Kidney (tissue), 14 donors: Measurements from ENCODE around the gene CCL5. TPM values are rescaled to one million over a fixed set of nuclear protein-coding genes. Genes with fewer than 3 reads are reported as not detected.

Experiments used
- DNase-seq, 5 donors: peaks; one replicate each; pipeline ENCODE4 v3.0.0-alpha.2; 2013 to 2020
- FAIRE-seq: peaks from 2 replicates; lab custom pipeline; 2012; peaks lifted over from hg19 to GRCh38; lab: Jason Lieb, UNC
- H3K27ac ChIP-seq, 2 donors: one replicate each; pipeline ENCODE4 v1.7.0; 2013; ENCODE audit warnings: low read depth in 2 of 2, low read length in 2 of 2, inconsistent platforms in 1 of 2
- H3K27me3 ChIP-seq: one replicate; pipeline ENCODE4 v1.7.1; 2013; ENCODE audit warnings: low read length, inconsistent platforms; ENCODE audit not compliant: control insufficient read depth, insufficient read depth
- H3K36me3 ChIP-seq, 3 donors: one replicate each; pipeline versions ENCODE4 v1.7.0 to v1.7.1; 2013; ENCODE audit warnings: low read length in 3 of 3, control low read depth in 1 of 3, inconsistent platforms in 1 of 3; ENCODE audit not compliant: insufficient read depth in 3 of 3, control insufficient read depth in 2 of 3
- H3K4me1 ChIP-seq, 3 donors: one replicate each; pipeline versions ENCODE4 v1.7.0 to v1.7.1; 2013; ENCODE audit warnings: low read length in 3 of 3, inconsistent platforms in 1 of 3, low read depth in 1 of 3; ENCODE audit not compliant: control insufficient read depth in 2 of 3, insufficient read depth in 2 of 3
- H3K4me3 ChIP-seq, 3 donors: one replicate each; pipeline versions ENCODE4 v1.7.0 to v1.8.1; 2013; ENCODE audit warnings: low read length in 3 of 3, control low read depth in 1 of 3, inconsistent platforms in 1 of 3
- H3K9ac ChIP-seq, 3 donors: one replicate each; pipeline versions ENCODE4 v1.7.0 to v1.7.1; 2013; ENCODE audit warnings: low read length in 3 of 3, control low read depth in 1 of 3, inconsistent platforms in 1 of 3
- H3K9me3 ChIP-seq, 3 donors: one replicate each; pipeline versions ENCODE4 v1.7.0 to v1.7.1; 2013; ENCODE audit warnings: low read length in 3 of 3, control low read depth in 1 of 3, inconsistent platforms in 1 of 3; ENCODE audit not compliant: control insufficient read depth in 2 of 3, insufficient read depth in 1 of 3
- intact Hi-C: fragments of 100-400 bp; cut with DNase I; formaldehyde crosslinking; loops from one replicate; pipeline ENCODE4 v1.11.1; 2022
- polyA plus RNA-seq: library from polyadenylated mRNA; stranded (reverse); fragments of 350-450 nt; fragmentation: Illumina TruSeq; extraction: RNeasy Lipid Tissue Mini Kit (QIAGEN cat#74804); gene quantifications from one replicate; pipeline ENCODE4 v1.2.3, GENCODE V29; 2014; ENCODE audit warnings: low read depth, low replicate concordance; ENCODE audit not compliant: insufficient read depth
- total RNA-seq: library from RNA; stranded (reverse); fragmentation: NEBNext Ultra II Directional; extraction: Animal tissue kit (Norgen Biotek cat#: 25700); gene quantifications from one replicate; pipeline ENCODE4 v1.2.1, GENCODE V29; 2021
- TF ChIP-seq, protein P1 (sequence below): IDR thresholded peaks from 3 replicates; pipeline ENCODE4 v1.5.1; 2012; ENCODE audit warnings: mild to moderate bottlenecking, moderate library complexity, borderline replicate concordance; ENCODE audit not compliant: insufficient read depth; ENCODE audit errors: extremely low read depth
- donor health status: control.
- donor health status: control.
- donor health status: control.
- donor health status: control.
- donor health status: control.
- donor health status: DM: yes; HTN: yes; CAD: no.
- donor health status: Normal renal cell carcinoma (clear cell type).

Gene CCL5
- total and polyA plus RNA-seq, 2 donors from 2014 or later, result 4.2 to 10.3 TPM

GRCh38 chr17:35890774-35891155 lies 10.6 kb upstream of the CCL5 start:
- DNase-seq (peak in 1 of 5 donors; percentile 21), FAIRE-seq (no peak)
- TF ChIP-seq, protein P1, sequence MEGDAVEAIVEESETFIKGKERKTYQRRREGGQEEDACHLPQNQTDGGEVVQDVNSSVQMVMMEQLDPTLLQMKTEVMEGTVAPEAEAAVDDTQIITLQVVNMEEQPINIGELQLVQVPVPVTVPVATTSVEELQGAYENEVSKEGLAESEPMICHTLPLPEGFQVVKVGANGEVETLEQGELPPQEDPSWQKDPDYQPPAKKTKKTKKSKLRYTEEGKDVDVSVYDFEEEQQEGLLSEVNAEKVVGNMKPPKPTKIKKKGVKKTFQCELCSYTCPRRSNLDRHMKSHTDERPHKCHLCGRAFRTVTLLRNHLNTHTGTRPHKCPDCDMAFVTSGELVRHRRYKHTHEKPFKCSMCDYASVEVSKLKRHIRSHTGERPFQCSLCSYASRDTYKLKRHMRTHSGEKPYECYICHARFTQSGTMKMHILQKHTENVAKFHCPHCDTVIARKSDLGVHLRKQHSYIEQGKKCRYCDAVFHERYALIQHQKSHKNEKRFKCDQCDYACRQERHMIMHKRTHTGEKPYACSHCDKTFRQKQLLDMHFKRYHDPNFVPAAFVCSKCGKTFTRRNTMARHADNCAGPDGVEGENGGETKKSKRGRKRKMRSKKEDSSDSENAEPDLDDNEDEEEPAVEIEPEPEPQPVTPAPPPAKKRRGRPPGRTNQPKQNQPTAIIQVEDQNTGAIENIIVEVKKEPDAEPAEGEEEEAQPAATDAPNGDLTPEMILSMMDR, result no peak
- no peaks in the 10 kb centered on the region for H3K36me3 ChIP-seq
- H3K27me3 ChIP-seq, result no peaks in the 10 kb centered on the region
- H3K9me3 ChIP-seq, result no peaks in the 10 kb centered on the region
- intact Hi-C loops, result no loop called here
- no peak overlapping the region for H3K9ac ChIP-seq
- peaks cover 0 to 4% (median 3%) of the 10 kb centered on the region in 3 donors for H3K4me1 ChIP-seq
- H3K27ac ChIP-seq, result no peak overlapping the region
- no peak overlapping the region for H3K4me3 ChIP-seq

GRCh38 chr17:35889818-35890773 lies 9.9 kb upstream of the CCL5 start:
- Histone ChIP-seq H3K9ac (no peak overlapping the region), H3K9me3 (no peaks in the 10 kb centered on the region), H3K4me1 (peaks cover 0 to 4% (median 3%) of the 10 kb centered on the region in 3 donors), H3K36me3 (no peaks in the 10 kb centered on the region), H3K27me3 (no peaks in the 10 kb centered on the region), H3K4me3 (no peak overlapping the region), H3K27ac (no peak overlapping the region)
- DNase-seq (peak in 3 of 5 donors; percentile 58 to 94 (median 80)), FAIRE-seq (no peak)
- TF ChIP-seq, protein P1, result no peak
- intact Hi-C loops, result no loop called here

GRCh38 chr17:35889241-35889640 lies 9.1 kb upstream of the CCL5 start:
- Histone ChIP-seq H3K27ac (no peak overlapping the region), H3K4me1 (peaks cover 0 to 4% (median 3%) of the 10 kb centered on the region in 3 donors)

More at GRCh38 chr17:35889241-35889640, 9.1 kb upstream of the CCL5 start:
- intact Hi-C loops, result no loop called here
- H3K4me3 ChIP-seq, result no peak overlapping the region
- FAIRE-seq, result no peak
- no peak for DNase-seq
- H3K9me3 ChIP-seq, result no peaks in the 10 kb centered on the region
- H3K36me3 ChIP-seq, result no peaks in the 10 kb centered on the region
- TF ChIP-seq, protein P1, result no peak
- H3K27me3 ChIP-seq, result no peaks in the 10 kb centered on the region
- H3K9ac ChIP-seq, result no peak overlapping the region
